CD14-positive monocyte (primary cell): ENCODE results near the gene CLTRN. TPM values are rescaled to one million over a fixed set of nuclear protein-coding genes. Genes with fewer than 3 reads are reported as not detected.

Experiments
- DNase-seq, 3 donors: peaks; one replicate each; pipeline ENCODE4 v3.0.0-alpha.2; 2011 to 2022
- H2AFZ ChIP-seq: 2 replicates; pipeline ENCODE4 v1.6.0; 2012; ENCODE audit warnings: mild to moderate bottlenecking, low read depth, low read length, inconsistent platforms; ENCODE audit not compliant: insufficient read depth, poor library complexity, severe bottlenecking
- H3K27ac ChIP-seq, 2 donors: 1 replicate in 1 of 2; 2 replicates in 1 of 2; pipeline ENCODE4 v1.5.1; 2012 to 2013; ENCODE audit warnings: low read length in 2 of 2, control low read depth in 1 of 2, inconsistent platforms in 1 of 2, low read depth in 1 of 2, mild to moderate bottlenecking in 1 of 2
- H3K27me3 ChIP-seq, 2 donors: one replicate each; pipeline versions ENCODE4 v1.6.0 to v1.6.1; 2011 to 2013; ENCODE audit warnings: low read length in 2 of 2; ENCODE audit not compliant: control insufficient read depth in 2 of 2, insufficient read depth in 2 of 2
- H3K36me3 ChIP-seq, 2 donors: replicated peaks in 1 of 2; 1 replicate in 1 of 2; 2 replicates in 1 of 2; pipeline versions ENCODE4 v1.5.1 to v1.6.1; 2012 to 2013; ENCODE audit warnings: low read length in 2 of 2, control low read depth in 1 of 2, inconsistent platforms in 1 of 2, mild to moderate bottlenecking in 1 of 2; ENCODE audit not compliant: insufficient read depth in 2 of 2, control insufficient read depth in 1 of 2
- H3K4me1 ChIP-seq, 2 donors: 1 replicate in 1 of 2; 2 replicates in 1 of 2; pipeline versions ENCODE4 v1.5.1 to v1.6.1; 2012 to 2013; ENCODE audit warnings: low read length in 2 of 2, control low read depth in 1 of 2, inconsistent platforms in 1 of 2, mild to moderate bottlenecking in 1 of 2, moderate library complexity in 1 of 2; ENCODE audit not compliant: insufficient read depth in 2 of 2, control insufficient read depth in 1 of 2
- H3K4me2 ChIP-seq: replicated peaks from 2 replicates; pipeline ENCODE3; 2012; ENCODE audit warnings: low read length, moderate library complexity, mild to moderate bottlenecking; ENCODE audit not compliant: poor library complexity, severe bottlenecking; ENCODE audit errors: extremely low read depth
- H3K4me3 ChIP-seq, 3 experiments: fragments of 200-600 bp in 1 of 3; sonication (generic) in 1 of 3; replicated peaks in 1 of 3; 1 replicate in 2 of 3; 2 replicates in 1 of 3; pipeline ENCODE4 v1.5.1; 2011 to 2013; ENCODE audit warnings: low read length in 3 of 3, mild to moderate bottlenecking in 3 of 3, control low read depth in 2 of 3, low read depth in 2 of 3, inconsistent platforms in 1 of 3, moderate library complexity in 1 of 3
- H3K79me2 ChIP-seq: 2 replicates; pipeline ENCODE4 v1.6.0; 2012; ENCODE audit warnings: mild to moderate bottlenecking, control low read depth, inconsistent platforms, low read length, moderate library complexity; ENCODE audit not compliant: insufficient read depth
- H3K9ac ChIP-seq: 2 replicates; pipeline ENCODE4 v1.6.0; 2017; ENCODE audit warnings: low read length, mild to moderate bottlenecking; ENCODE audit not compliant: insufficient read depth, poor library complexity, severe bottlenecking
- H3K9me3 ChIP-seq, 2 donors: replicated peaks in 1 of 2; 1 replicate in 1 of 2; 2 replicates in 1 of 2; pipeline versions ENCODE4 v1.5.1 to v1.6.1; 2012 to 2013; ENCODE audit warnings: low read length in 2 of 2, control low read depth in 1 of 2; ENCODE audit not compliant: control insufficient read depth in 1 of 2, insufficient read depth in 1 of 2
- H4K20me1 ChIP-seq: 2 replicates; pipeline ENCODE4 v1.6.0; 2012; ENCODE audit warnings: mild to moderate bottlenecking, low read length, control low read depth, moderate library complexity; ENCODE audit not compliant: insufficient read depth
- H3K27ac Mint-ChIP-seq, 7 donors: one replicate each; pipeline ENCODE4 v1.8.0; 2020; ENCODE audit warnings: mild to moderate bottlenecking in 7 of 7, mixed read lengths in 7 of 7, moderate library complexity in 6 of 7, inconsistent platforms in 2 of 7
- H3K27me3 Mint-ChIP-seq, 3 donors: one replicate each; pipeline ENCODE4 v1.8.0; 2021 to 2022; ENCODE audit warnings: low read depth in 3 of 3, mild to moderate bottlenecking in 3 of 3, mixed read lengths in 3 of 3, moderate library complexity in 3 of 3, inconsistent platforms in 1 of 3
- H3K36me3 Mint-ChIP-seq, 2 donors: one replicate each; pipeline ENCODE4 v1.8.0; 2020; ENCODE audit warnings: mixed read lengths in 2 of 2, inconsistent platforms in 1 of 2, mild to moderate bottlenecking in 1 of 2
- H3K4me1 Mint-ChIP-seq: one replicate; pipeline ENCODE4 v1.8.0; 2020; ENCODE audit warnings: mild to moderate bottlenecking, mixed read lengths
- H3K4me3 Mint-ChIP-seq, 2 donors: one replicate each; pipeline ENCODE4 v1.8.0; 2020; ENCODE audit warnings: mild to moderate bottlenecking in 2 of 2, mixed read lengths in 2 of 2, moderate library complexity in 1 of 2
- H3K9me3 Mint-ChIP-seq, 7 donors: one replicate each; pipeline ENCODE4 v1.8.0; 2020 to 2022; ENCODE audit warnings: mixed read lengths in 7 of 7, mild to moderate bottlenecking in 6 of 7, moderate library complexity in 6 of 7, inconsistent platforms in 2 of 7
- CTCF ChIP-seq: fragments of 200-600 bp; IDR thresholded peaks from one replicate; pipeline ENCODE4 v1.8.0; 2022; ENCODE audit warnings: antibody characterized with exemption, mild to moderate bottlenecking
- WGBS: methylation state at CpG from one replicate; pipeline ENCODE4 v1.1.5; 2013; ENCODE audit warnings: missing lambda C conversion rate; ENCODE audit not compliant: insufficient coverage; 5-methylcytosine and 5-hydroxymethylcytosine counted together
- intact Hi-C, 2 donors: fragments of 100-400 bp; cut with micrococcal nuclease; formaldehyde crosslinking; loops; one replicate each; pipeline versions ENCODE4 v1.15.0 to v1.15.1; 2023
- polyA plus RNA-seq, 3 donors: library from polyadenylated mRNA; depleted of rRNA in 1 of 3; unstranded in 2 of 3; stranded (reverse) in 1 of 3; fragments of 300-500 nt in 2 of 3; fragments of >200 nt in 1 of 3; fragmentation: Illumina TruSeq in 2 of 3; gene quantifications; 1 replicate in 2 of 3; 2 replicates in 1 of 3; pipeline ENCODE4 v1.2.3, GENCODE V29; 2012 to 2021

The CLTRN gene
- polyA plus RNA-seq, 3 donors = not detected

- intact Hi-C loops = no loop called here
- Mint-ChIP-seq H3K27me3 (peaks cover 0 to 35% (median 4%) of the 10 kb centered on the region in 3 donors), H3K36me3 (no peaks in the 10 kb centered on the region), H3K4me1 (no peaks in the 10 kb centered on the region), H3K4me3 (no peak overlapping the region), H3K9me3 (peaks cover 0 to 8% (median 0%) of the 10 kb centered on the region in 7 donors), H3K27ac (no peak overlapping the region)
- no peak overlapping the region for H3K4me3 ChIP-seq
- no peaks in the 10 kb centered on the region for H3K4me1 ChIP-seq
- peaks cover 0 to 75% of the 10 kb centered on the region in 2 donors for H3K27me3 ChIP-seq
- H3K36me3 ChIP-seq = no peaks in the 10 kb centered on the region
- no peak overlapping the region for H2AFZ ChIP-seq
- no peaks in the 10 kb centered on the region for H3K79me2 ChIP-seq
- TF ChIP-seq CTCF = no peak
- H3K9me3 ChIP-seq = no peaks in the 10 kb centered on the region
- H4K20me1 ChIP-seq = no peaks in the 10 kb centered on the region
- H3K4me2 ChIP-seq = no peak overlapping the region
- WGBS = no CpG with 5 or more reads among the region's 3 CpGs
- H3K27ac ChIP-seq = no peak overlapping the region
- no peak for DNase-seq
- no peak overlapping the region for H3K9ac ChIP-seq
Observed at GRCh38 chrX:15598026-15598425, 66.6 kb downstream of the CLTRN start.

- DNase-seq = no peak
- no peaks in the 10 kb centered on the region for H3K9me3 ChIP-seq
- no peaks in the 10 kb centered on the region for H3K4me1 ChIP-seq
- intact Hi-C loops = no loop called here
- H3K4me2 ChIP-seq = no peak overlapping the region
- no peak overlapping the region for H2AFZ ChIP-seq
- H3K4me1 Mint-ChIP-seq = no peaks in the 10 kb centered on the region
- H3K79me2 ChIP-seq = no peaks in the 10 kb centered on the region
- H3K36me3 Mint-ChIP-seq = no peaks in the 10 kb centered on the region
- H3K27ac Mint-ChIP-seq = no peak overlapping the region
- no peak overlapping the region for H3K27ac ChIP-seq
- H3K9me3 Mint-ChIP-seq = peaks cover 0 to 5% (median 0%) of the 10 kb centered on the region in 7 donors
- peaks cover 0 to 43% (median 5%) of the 10 kb centered on the region in 3 donors for H3K27me3 Mint-ChIP-seq
- H3K36me3 ChIP-seq = no peaks in the 10 kb centered on the region
- no peak overlapping the region for H3K4me3 Mint-ChIP-seq
- H3K27me3 ChIP-seq = peaks cover 0 to 78% of the 10 kb centered on the region in 2 donors
- no peak overlapping the region for H3K4me3 ChIP-seq
- WGBS = 80% methylated on average over 1 of the region's 2 CpGs
- H4K20me1 ChIP-seq = no peaks in the 10 kb centered on the region
- no peak overlapping the region for H3K9ac ChIP-seq
- TF ChIP-seq CTCF = no peak
Observed at GRCh38 chrX:15594371-15594770, 70.2 kb downstream of the CLTRN start.
